ENCODE results near the gene SLU7. TPM values are rescaled to one million over a fixed set of nuclear protein-coding genes. Genes with fewer than 3 reads are reported as not detected.

SLU7 gene
- polyA plus RNA-seq, 1 of the 3 experiments (the other 2 are of a cell fraction) = 22.3 TPM

- no peak for TF ChIP-seq FOXJ3 (CRISPR knock-in tag; IDR thresholded peaks at IDR 0.05)
- no peak for TF ChIP-seq GATA2 (CRISPR knock-in tag; IDR thresholded peaks at IDR 0.05)
- TF ChIP-seq RCOR1 (IDR thresholded peaks at IDR 0.05; ENCODE audit: low read length) = no peak
- no peak for TF ChIP-seq RXRA (IDR thresholded peaks at IDR 0.05; ENCODE audit: borderline replicate concordance, low read depth)
- TF ChIP-seq USF1 (IDR thresholded peaks at IDR 0.05; ENCODE audit: borderline replicate concordance, low read depth) = no peak
- TF ChIP-seq EP300 (IDR thresholded peaks at IDR 0.05; ENCODE audit: borderline replicate concordance in 1 of 2, low read depth in 1 of 2, low read length in 1 of 2) = no peak
- TF ChIP-seq USF2 (IDR thresholded peaks at IDR 0.05; ENCODE audit: borderline replicate concordance, low read depth, low read length) = no peak
These were observed 41.2 kb downstream of the SLU7 start (continued) for GRCh38 chr5:160377651-160378050.

- Histone ChIP-seq H3K79me2 (ENCODE audit: insufficient read depth) (no peaks in the 10 kb centered on the region), H2AFZ (ENCODE audit: low read depth) (no peak overlapping the region), H4K20me1 (ENCODE audit: insufficient read depth) (no peaks in the 10 kb centered on the region), H3K27me3 (ENCODE audit: insufficient read depth) (no peaks in the 10 kb centered on the region; the same call in 1 of the 2 replicates), H3K9me2 (no peaks in the 10 kb centered on the region), H3F3A (replicated peaks; ENCODE audit: insufficient read depth) (peaks cover 3% of the 10 kb centered on the region), H3K27ac (ENCODE audit: low read depth in 2 of 2, low read length in 1 of 2) (no peak overlapping the region), H3K9ac (no peak overlapping the region), H3K4me3 (ENCODE audit: low read depth in 2 of 2, low read length in 1 of 2) (no peak overlapping the region), H3K4me1 (ENCODE audit: control insufficient read depth in 1 of 2, insufficient read depth in 2 of 2, low read depth in 1 of 2, low read length in 1 of 2) (no peaks in the 10 kb centered on the region), H3K36me3 (replicated peaks in 1 of 2; ENCODE audit: control insufficient read depth in 1 of 2, insufficient read depth in 2 of 2, low read length in 1 of 2) (no peaks in the 10 kb centered on the region), H3K4me2 (no peak overlapping the region), H3K9me3 (no peaks in the 10 kb centered on the region)
- ChIA-PET POLR2A (no interaction called here), CTCF (interaction anchor here (10.1 kb wide), 1 partner anchor 15 kb away, joined by 67 read pairs; no protein-coding TSS in a partner anchor)
- no peak for TF ChIP-seq FOXJ3 (CRISPR knock-in tag; IDR thresholded peaks at IDR 0.05)
- no peak for TF ChIP-seq USF2 (IDR thresholded peaks at IDR 0.05; ENCODE audit: borderline replicate concordance, low read depth, low read length)
- no peak for TF ChIP-seq SIN3A (IDR thresholded peaks at IDR 0.05; ENCODE audit: borderline replicate concordance, low read depth, low read length)
- no peak for TF ChIP-seq TAF1 (IDR thresholded peaks at IDR 0.05; ENCODE audit: borderline replicate concordance, low read depth, low read length)
- TF ChIP-seq YY1 (IDR thresholded peaks at IDR 0.05; ENCODE audit: low read depth) = no peak
- TF ChIP-seq JUND (IDR thresholded peaks at IDR 0.05) = no peak
- no peak for TF ChIP-seq CHD2 (IDR thresholded peaks at IDR 0.05; ENCODE audit: low read length, partially characterized antibody)
- no peak for TF ChIP-seq NFIC (IDR thresholded peaks at IDR 0.05; ENCODE audit: borderline replicate concordance)
- no peak for TF ChIP-seq FOSL2 (IDR thresholded peaks at IDR 0.05; ENCODE audit: borderline replicate concordance, low read depth)
- TF ChIP-seq GATA2 (CRISPR knock-in tag; IDR thresholded peaks at IDR 0.05) = no peak
- TF ChIP-seq TCF12 (IDR thresholded peaks at IDR 0.05) = no peak
- no peak for DNase-seq
These were observed 42.5 kb downstream of the SLU7 start for GRCh38 chr5:160376416-160376815.
